ENCODE measurements around the gene C9orf85. TPM values are rescaled to one million over a fixed set of nuclear protein-coding genes. Genes with fewer than 3 reads are reported as not detected.

The C9orf85 gene, protein sequence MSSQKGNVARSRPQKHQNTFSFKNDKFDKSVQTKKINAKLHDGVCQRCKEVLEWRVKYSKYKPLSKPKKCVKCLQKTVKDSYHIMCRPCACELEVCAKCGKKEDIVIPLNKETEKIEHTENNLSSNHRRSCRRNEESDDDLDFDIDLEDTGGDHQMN
- 10 to 100 TPM; 11.0 to 11.6 TPM for total RNA-seq

- Mint-ChIP-seq H3K9me3 (no peaks in the 10 kb centered on the region), H3K4me1 (peaks cover 63% of the 10 kb centered on the region), H3K4me3 (peak within 1 kb of the TSS; percentile 99), H3K36me3 (ENCODE audit: low read depth) (peaks cover 15% of the 10 kb centered on the region), H3K27me3 (no peaks in the 10 kb centered on the region), H3K27ac (peak within 1 kb of the TSS; percentile 97)
- POLR2A ChIA-PET, result interaction anchor here (0.5 to 0.7 kb wide), 2 partner anchors 15 to 1829 kb away, joined by 3 to 8 read pairs; no protein-coding TSS in a partner anchor
- peak; percentile 99 for DNase-seq
- CTCF ChIA-PET, result interaction anchor here (1.1 to 2.1 kb wide), 5 partner anchors 14 to 121 kb away, joined by 3 to 6 read pairs (median 3); no protein-coding TSS in a partner anchor
Measured at GRCh38 chr9:71911061-71911907, at the start of gene C9orf85, which contains the start of gene ABHD17B. C9orf85 (plus strand) TSS chr9:71911639; CDS start chr9:71911735, 96 bp downstream. ABHD17B (minus strand) TSS chr9:71911193; CDS start chr9:71875080, 36,113 bp downstream.

- Mint-ChIP-seq H3K4me1 (peaks cover 8% of the 10 kb centered on the region), H3K27ac (no peak overlapping the region), H3K27me3 (no peaks in the 10 kb centered on the region), H3K36me3 (ENCODE audit: low read depth) (peaks cover 66% of the 10 kb centered on the region), H3K9me3 (peaks cover 23% of the 10 kb centered on the region), H3K4me3 (no peak overlapping the region)
- ChIA-PET CTCF (interaction anchor here (0.5 to 0.9 kb wide), 2 partner anchors 18 to 65 kb away, joined by 3 to 4 read pairs; no protein-coding TSS in a partner anchor), POLR2A (no interaction called here)
- no peak for DNase-seq
Measured at GRCh38 chr9:71863631-71864030, 47.8 kb upstream of the C9orf85 start.

- Mint-ChIP-seq H3K9me3 (peaks cover 25% of the 10 kb centered on the region), H3K36me3 (ENCODE audit: low read depth) (peaks cover 55% of the 10 kb centered on the region), H3K27ac (no peak overlapping the region), H3K27me3 (no peaks in the 10 kb centered on the region), H3K4me3 (no peak overlapping the region), H3K4me1 (peaks cover 7% of the 10 kb centered on the region)
- ChIA-PET POLR2A (no interaction called here), CTCF (interaction anchor here (0.6 to 1.4 kb wide), 2 partner anchors 10 to 11 kb away, joined by 4 read pairs; no protein-coding TSS in a partner anchor)
- no peak for DNase-seq
Measured at GRCh38 chr9:71875345-71875744, 36.1 kb upstream of the C9orf85 start.

DNA sequence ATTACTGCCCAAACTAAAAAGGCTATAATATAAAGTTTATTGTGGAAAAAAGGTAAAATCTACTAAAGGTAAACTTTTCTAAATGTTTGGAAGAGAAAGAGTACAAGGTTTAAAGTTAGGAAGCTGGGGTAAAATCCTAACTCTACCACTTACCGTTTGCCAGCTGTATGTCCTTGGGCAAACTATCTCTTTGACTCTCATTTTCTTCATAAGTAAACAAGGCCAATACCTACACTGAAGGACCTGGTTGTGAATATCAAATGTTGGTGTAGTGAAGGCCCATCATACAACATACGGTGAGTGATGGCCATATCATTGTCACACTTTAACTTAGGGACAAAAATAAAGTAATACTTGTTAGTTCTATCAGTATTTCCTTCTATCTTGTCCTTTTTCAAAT is 35.3 kb upstream of the C9orf85 start:
- POLR2A ChIA-PET, result no interaction called here
- H3K36me3 Mint-ChIP-seq (ENCODE audit: low read depth), result peaks cover 52% of the 10 kb centered on the region
- no peaks in the 10 kb centered on the region for H3K27me3 Mint-ChIP-seq
- H3K9me3 Mint-ChIP-seq, result peaks cover 29% of the 10 kb centered on the region
- no peak overlapping the region for H3K27ac Mint-ChIP-seq
- peaks cover 7% of the 10 kb centered on the region for H3K4me1 Mint-ChIP-seq
- H3K4me3 Mint-ChIP-seq, result no peak overlapping the region
- CTCF ChIA-PET, result interaction anchor here (0.6 kb wide), 1 partner anchor 11 kb away, joined by 4 read pairs; no protein-coding TSS in a partner anchor
- no peak for DNase-seq

- peaks cover 55% of the 10 kb centered on the region for H3K36me3 Mint-ChIP-seq (ENCODE audit: low read depth)
- no peak overlapping the region for H3K27ac Mint-ChIP-seq
Measured at GRCh38 chr9:71876829-71877228, 34.6 kb upstream of the C9orf85 start.

GRCh38 chr9:71878327-71879274 is 32.8 kb upstream of the C9orf85 start:
- POLR2A ChIA-PET, result interaction anchor here (0.6 kb wide), 1 partner anchor 36 kb away, joined by 11 read pairs; no protein-coding TSS in a partner anchor
- CTCF ChIA-PET, result interaction anchor here (1.0 to 1.8 kb wide), 3 partner anchors 9 to 18 kb away, joined by 3 to 5 read pairs (median 3); no protein-coding TSS in a partner anchor

More at GRCh38 chr9:71876829-71877228, 34.6 kb upstream of the C9orf85 start:
- ChIA-PET POLR2A (no interaction called here), CTCF (no interaction called here)
- H3K9me3 Mint-ChIP-seq, result peaks cover 29% of the 10 kb centered on the region
- H3K4me1 Mint-ChIP-seq, result peaks cover 7% of the 10 kb centered on the region
- DNase-seq, result no peak
- no peak overlapping the region for H3K4me3 Mint-ChIP-seq
- H3K27me3 Mint-ChIP-seq, result no peaks in the 10 kb centered on the region

GRCh38 chr9:71879644-71880174 is 31.7 kb upstream of the C9orf85 start:
- Mint-ChIP-seq H3K27ac (no peak overlapping the region), H3K4me3 (no peak overlapping the region), H3K36me3 (ENCODE audit: low read depth) (peaks cover 68% of the 10 kb centered on the region), H3K9me3 (peaks cover 42% of the 10 kb centered on the region), H3K4me1 (peaks cover 5% of the 10 kb centered on the region), H3K27me3 (no peaks in the 10 kb centered on the region)
- ChIA-PET CTCF (interaction anchor here (1.5 to 1.8 kb wide), 2 partner anchors 13 to 17 kb away, joined by 3 to 5 read pairs; no protein-coding TSS in a partner anchor), POLR2A (no interaction called here)
- no peak for DNase-seq

More at GRCh38 chr9:71878327-71879274, 32.8 kb upstream of the C9orf85 start:
- Mint-ChIP-seq H3K9me3 (peaks cover 33% of the 10 kb centered on the region), H3K4me3 (no peak overlapping the region), H3K4me1 (peaks cover 5% of the 10 kb centered on the region), H3K27ac (no peak overlapping the region), H3K27me3 (no peaks in the 10 kb centered on the region), H3K36me3 (ENCODE audit: low read depth) (peaks cover 63% of the 10 kb centered on the region)
- DNase-seq, result no peak

DNA sequence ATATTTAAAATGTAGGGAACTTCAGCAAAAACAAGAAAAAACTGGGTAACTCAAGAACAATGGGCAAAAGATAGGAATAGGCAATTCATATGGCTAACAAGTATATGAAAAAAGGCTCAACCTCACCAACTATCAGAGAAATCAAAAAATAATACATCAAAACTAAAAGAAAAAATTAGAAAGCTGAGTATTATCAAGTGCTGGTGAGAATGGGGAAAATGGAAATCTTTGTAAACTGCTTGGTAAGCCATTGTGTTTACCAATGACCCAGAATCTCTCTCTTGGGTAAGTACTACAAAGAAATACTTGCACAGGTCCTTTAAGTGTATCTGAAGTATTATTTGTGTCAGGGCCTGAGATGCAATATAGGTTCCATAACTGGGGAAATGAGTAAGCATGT is 27.4 kb upstream of the C9orf85 start:
- CTCF ChIA-PET, result no interaction called here
- peaks cover 52% of the 10 kb centered on the region for H3K36me3 Mint-ChIP-seq (ENCODE audit: low read depth)
- DNase-seq, result no peak

GRCh38 chr9:71885467-71885866 is 26.0 kb upstream of the C9orf85 start:
- Mint-ChIP-seq H3K4me3 (no peak overlapping the region), H3K4me1 (peaks cover 28% of the 10 kb centered on the region), H3K27ac (peak overlapping the region; percentile 57), H3K27me3 (no peaks in the 10 kb centered on the region), H3K36me3 (ENCODE audit: low read depth) (peaks cover 48% of the 10 kb centered on the region), H3K9me3 (peaks cover 22% of the 10 kb centered on the region)
- ChIA-PET POLR2A (no interaction called here), CTCF (interaction anchor here (2.5 kb wide), 1 partner anchor 12 kb away, joined by 11 read pairs; no protein-coding TSS in a partner anchor)
- no peak for DNase-seq

More for the DNA sequence above, 27.4 kb upstream of the C9orf85 start:
- Mint-ChIP-seq H3K27me3 (no peaks in the 10 kb centered on the region), H3K27ac (no peak overlapping the region), H3K4me1 (peaks cover 28% of the 10 kb centered on the region), H3K9me3 (peaks cover 31% of the 10 kb centered on the region), H3K4me3 (no peak overlapping the region)
- POLR2A ChIA-PET, result no interaction called here

- Mint-ChIP-seq H3K9me3 (peaks cover 19% of the 10 kb centered on the region), H3K36me3 (ENCODE audit: low read depth) (peaks cover 45% of the 10 kb centered on the region), H3K4me3 (no peak overlapping the region), H3K27me3 (no peaks in the 10 kb centered on the region), H3K27ac (no peak overlapping the region), H3K4me1 (peaks cover 29% of the 10 kb centered on the region)
- no peak for DNase-seq
- ChIA-PET CTCF (interaction anchor here (0.6 to 2.5 kb wide), 3 partner anchors 12 to 22 kb away, joined by 3 to 11 read pairs (median 3); no protein-coding TSS in a partner anchor), POLR2A (no interaction called here)
Measured at GRCh38 chr9:71886015-71886414, 25.4 kb upstream of the C9orf85 start.

GRCh38 chr9:71886541-71886940 is 24.9 kb upstream of the C9orf85 start:
- ChIA-PET POLR2A (no interaction called here), CTCF (interaction anchor here (0.6 to 2.5 kb wide), 2 partner anchors 11 to 21 kb away, joined by 3 to 11 read pairs; no protein-coding TSS in a partner anchor)
- H3K4me3 Mint-ChIP-seq, result no peak overlapping the region
- H3K27me3 Mint-ChIP-seq, result no peaks in the 10 kb centered on the region
- peaks cover 18% of the 10 kb centered on the region for H3K9me3 Mint-ChIP-seq
- H3K36me3 Mint-ChIP-seq (ENCODE audit: low read depth), result peaks cover 40% of the 10 kb centered on the region
- DNase-seq, result no peak
- H3K27ac Mint-ChIP-seq, result no peak overlapping the region
- peaks cover 32% of the 10 kb centered on the region for H3K4me1 Mint-ChIP-seq

All from activated CD4-positive, alpha-beta T cell treated with anti-CD3 and anti-CD28 coated beads, Interleukin-2, amount 10 ng/mL, durations not matched to agents 7 days and 5 days (primary cell).